Gastroesophageal sphincter (tissue), 4 donors: ENCODE data around the gene ATRIP. TPM values are rescaled to one million over a fixed set of nuclear protein-coding genes. Genes with fewer than 3 reads are reported as not detected.

ENCODE experiments used
- ATAC-seq: fragments of 150-250 bp; one replicate; pipeline ENCODE4 v1.9.1; 2016; ENCODE audit warnings: mild to moderate bottlenecking, moderate library complexity
- H3K27ac ChIP-seq, 4 donors: fragments of 200-600 bp; sonication (generic) in 3 of 4; 1 replicate in 3 of 4; 2 replicates in 1 of 4; pipeline ENCODE4 v1.5.1; 2016 to 2019
- H3K27me3 ChIP-seq: fragments of 200-600 bp; sonication (generic); one replicate; pipeline ENCODE4 v1.5.1; 2019
- H3K36me3 ChIP-seq, 2 donors: fragments of 200-600 bp; sonication (generic); one replicate each; pipeline ENCODE4 v1.5.1; 2019; ENCODE audit warnings: control low read depth in 1 of 2
- H3K4me1 ChIP-seq, 3 donors: fragments of 200-600 bp; sonication (generic); 1 replicate in 2 of 3; 2 replicates in 1 of 3; pipeline ENCODE4 v1.5.1; 2016 to 2019; ENCODE audit warnings: control low read depth in 2 of 3
- H3K4me3 ChIP-seq, 2 donors: fragments of 200-600 bp; sonication (generic); one replicate each; pipeline ENCODE4 v1.5.1; 2019; ENCODE audit warnings: mild to moderate bottlenecking in 1 of 2, moderate library complexity in 1 of 2
- H3K9me3 ChIP-seq, 3 donors: fragments of 200-600 bp; sonication (generic); one replicate each; pipeline ENCODE4 v1.5.1; 2017 to 2019; ENCODE audit warnings: control low read depth in 2 of 3
- CTCF ChIP-seq, 4 experiments: fragments of 200-600 bp in 2 of 4; fragments of 450-650 bp in 2 of 4; sonication (generic) in 1 of 4; IDR thresholded peaks; one replicate each; pipeline ENCODE4 v1.5.1; 2017 to 2019; ENCODE audit warnings: antibody characterized with exemption in 4 of 4, mild to moderate bottlenecking in 2 of 4, moderate library complexity in 2 of 4
- EP300 ChIP-seq: sonication (generic); formaldehyde crosslinking; IDR thresholded peaks from one replicate; pipeline ENCODE4 v1.6.1; 2017; ENCODE audit warnings: antibody characterized with exemption, mild to moderate bottlenecking
- POLR2A ChIP-seq, 2 donors: fragments of 450-650 bp; IDR thresholded peaks; one replicate each; pipeline ENCODE4 v1.6.1; 2017; ENCODE audit warnings: antibody characterized with exemption in 2 of 2, mild to moderate bottlenecking in 2 of 2, moderate library complexity in 1 of 2
- POLR2AphosphoS5 ChIP-seq: sonication (generic); formaldehyde crosslinking; IDR thresholded peaks from one replicate; pipeline ENCODE4 v1.6.1; 2017; ENCODE audit warnings: antibody characterized with exemption
- WGBS, 2 donors: methylation state at CpG; one replicate each; pipeline ENCODE4 v1.1.5; 2018; ENCODE audit warnings: low coverage in 1 of 2; 5-methylcytosine and 5-hydroxymethylcytosine counted together
- total RNA-seq, 4 donors: library from RNA; depleted of rRNA; stranded (reverse); fragments of >200 nt; gene quantifications; one replicate each; pipeline ENCODE4 v1.1.0, GENCODE V29; 2016

ATRIP gene
- total RNA-seq, 4 donors from 2014 or later: 3.0 to 6.8 (median 5.2) TPM

GRCh38 chr3:48507256-48508061, 60.9 kb downstream of the ATRIP start:
- no peak for ATAC-seq

GRCh38 chr3:48511551-48511950, 65.0 kb downstream of the ATRIP start:
- H3K36me3 ChIP-seq: no peaks in the 10 kb centered on the region
- no peaks in the 10 kb centered on the region for H3K27me3 ChIP-seq
- no peaks in the 10 kb centered on the region for H3K9me3 ChIP-seq
- no peak overlapping the region for H3K27ac ChIP-seq
- no peak for TF ChIP-seq EP300
- no peak for TF ChIP-seq CTCF (IDR thresholded peaks at IDR 0.05)
- no peak for TF ChIP-seq POLR2AphosphoS5
- no peak for TF ChIP-seq POLR2A (IDR thresholded peaks at IDR 0.05)
- no peaks in the 10 kb centered on the region for H3K4me1 ChIP-seq
- H3K4me3 ChIP-seq: no peak overlapping the region
- ATAC-seq: no peak
- 80 to 90% methylated on average over 2 of the region's 4 CpGs for WGBS, 2 donors

More at GRCh38 chr3:48507256-48508061, 60.9 kb downstream of the ATRIP start:
- Histone ChIP-seq H3K27ac (no peak overlapping the region), H3K9me3 (no peaks in the 10 kb centered on the region), H3K4me3 (no peak overlapping the region), H3K4me1 (peaks cover 0 to 27% (median 17%) of the 10 kb centered on the region in 3 donors), H3K36me3 (no peaks in the 10 kb centered on the region), H3K27me3 (no peaks in the 10 kb centered on the region)
- WGBS, 2 donors: 72 to 74% methylated on average over 3 to 4 of the region's 10 CpGs
- TF ChIP-seq POLR2AphosphoS5 (no peak), POLR2A (IDR thresholded peaks at IDR 0.05) (no peak), EP300 (no peak), CTCF (IDR thresholded peaks at IDR 0.05) (peak in 3 of 4 experiments; percentile 28 to 57 (median 37))

- no peak overlapping the region for H3K27ac ChIP-seq
- H3K4me3 ChIP-seq: no peak overlapping the region
- no peaks in the 10 kb centered on the region for H3K9me3 ChIP-seq
- ATAC-seq: no peak
- TF ChIP-seq CTCF (IDR thresholded peaks at IDR 0.05) (no peak), EP300 (no peak), POLR2A (IDR thresholded peaks at IDR 0.05) (no peak), POLR2AphosphoS5 (no peak)
- no peaks in the 10 kb centered on the region for H3K4me1 ChIP-seq
- H3K27me3 ChIP-seq: no peaks in the 10 kb centered on the region
- 77 to 89% methylated on average over 3 of the region's 8 CpGs for WGBS, 2 donors
- H3K36me3 ChIP-seq: peaks cover 0 to 10% of the 10 kb centered on the region in 2 donors
Observed at GRCh38 chr3:48514431-48515227, 68.1 kb downstream of the ATRIP start.

Other genes starting within 250 kb of the ATRIP start
- gene CAMP, start 223.2 kb upstream of the ATRIP start, total RNA-seq: not detected
- gene ZNF589, start 205.6 kb upstream of the ATRIP start, total RNA-seq: 10 to 100 TPM in 1 of 4 donors, 1 to 10 TPM in 3; 5.8 to 16.2 (median 8.0) TPM
- gene NME6, start 145.4 kb upstream of the ATRIP start, total RNA-seq: 10 to 100 TPM; 19.9 to 32.7 (median 29.5) TPM
- not detected for gene SPINK8, start 113.1 kb upstream of the ATRIP start, total RNA-seq
- not detected for gene FBXW12, start 74.5 kb upstream of the ATRIP start, total RNA-seq
- 100 to 1,000 TPM; 125 to 186 (median 147) TPM for gene PLXNB1, start 16.7 kb upstream of the ATRIP start, total RNA-seq
- 10 to 100 TPM; 10.2 to 32.6 (median 26.3) TPM for gene CCDC51, start 6.6 kb upstream of the ATRIP start, total RNA-seq
- gene TMA7, start 6.5 kb upstream of the ATRIP start, total RNA-seq: 100 to 1,000 TPM; 200 to 329 (median 260) TPM
- 100 to 1,000 TPM in 3 of 4 donors, 10 to 100 TPM in 1; 98.2 to 191 (median 122) TPM for gene SHISA5, start 57.4 kb downstream of the ATRIP start, total RNA-seq
- gene PFKFB4, start 110.1 kb downstream of the ATRIP start, total RNA-seq: 1 to 10 TPM; 1.8 to 2.9 (median 2.4) TPM
- gene UCN2, start 117.0 kb downstream of the ATRIP start, total RNA-seq: under 1 TPM in 1 of 4 donors, not detected in 3; 0.19 TPM
- 1 to 10 TPM; 1.7 to 3.9 (median 1.9) TPM for gene COL7A1, start 148.6 kb downstream of the ATRIP start, total RNA-seq
- gene UQCRC1, start 162.9 kb downstream of the ATRIP start, total RNA-seq: 100 to 1,000 TPM; 195 to 346 (median 302) TPM
- not detected for gene TMEM89, start 175.0 kb downstream of the ATRIP start, total RNA-seq
- 10 to 100 TPM in 2 of 4 donors, 1 to 10 TPM in 2; 7.4 to 21.8 (median 10.7) TPM for gene SLC26A6, start 188.7 kb downstream of the ATRIP start, total RNA-seq
- 1 to 10 TPM in 1 of 4 donors, under 1 TPM in 3; 0.40 to 1.0 (median 0.66) TPM for gene CELSR3, start 216.1 kb downstream of the ATRIP start, total RNA-seq
- 10 to 100 TPM; 19.0 to 32.5 (median 21.1) TPM for gene NCKIPSD, start 239.2 kb downstream of the ATRIP start, total RNA-seq